ENCODE measurements around the gene TMEM121. TPM values are rescaled to one million over a fixed set of nuclear protein-coding genes. Genes with fewer than 3 reads are reported as not detected.
"Not testable (repeated sequence)": the region's sequence is repeated elsewhere in the genome, so short reads cannot be mapped to it uniquely, and the experiment has no call there.

The TMEM121 gene
- polyA plus RNA-seq, 3 donors, result 1.8 to 2.6 (median 1.8) TPM

DNA sequence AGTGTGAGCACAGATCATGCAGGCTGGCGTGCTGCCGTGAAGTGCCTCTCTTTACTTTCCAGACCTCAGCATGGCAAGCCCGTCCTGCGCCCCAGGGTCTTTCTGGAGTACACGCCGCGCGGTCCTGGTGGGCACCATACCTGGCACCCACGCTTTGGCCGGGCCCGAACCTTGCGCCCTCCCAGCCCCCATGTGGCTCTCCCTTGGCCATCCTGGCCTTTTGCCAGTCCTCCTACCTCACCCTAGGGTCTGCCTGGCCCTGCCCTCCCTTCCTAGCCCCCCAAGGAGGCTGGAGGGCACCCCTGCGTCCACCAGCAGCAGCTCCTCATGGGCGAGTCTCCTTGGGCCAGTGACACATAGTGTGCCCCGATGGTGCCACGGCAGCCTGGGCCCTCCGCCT lies 48.0 kb downstream of the TMEM121 start:
- not testable (repeated sequence) for H3K27ac ChIP-seq (ENCODE audit: low read depth, low read length)
- WGBS, 3 donors, result 80 to 100% methylated on average over 1 to 2 of the region's 17 CpGs; no CpG with 5 or more reads in 1 of the 3 donors

DNA sequence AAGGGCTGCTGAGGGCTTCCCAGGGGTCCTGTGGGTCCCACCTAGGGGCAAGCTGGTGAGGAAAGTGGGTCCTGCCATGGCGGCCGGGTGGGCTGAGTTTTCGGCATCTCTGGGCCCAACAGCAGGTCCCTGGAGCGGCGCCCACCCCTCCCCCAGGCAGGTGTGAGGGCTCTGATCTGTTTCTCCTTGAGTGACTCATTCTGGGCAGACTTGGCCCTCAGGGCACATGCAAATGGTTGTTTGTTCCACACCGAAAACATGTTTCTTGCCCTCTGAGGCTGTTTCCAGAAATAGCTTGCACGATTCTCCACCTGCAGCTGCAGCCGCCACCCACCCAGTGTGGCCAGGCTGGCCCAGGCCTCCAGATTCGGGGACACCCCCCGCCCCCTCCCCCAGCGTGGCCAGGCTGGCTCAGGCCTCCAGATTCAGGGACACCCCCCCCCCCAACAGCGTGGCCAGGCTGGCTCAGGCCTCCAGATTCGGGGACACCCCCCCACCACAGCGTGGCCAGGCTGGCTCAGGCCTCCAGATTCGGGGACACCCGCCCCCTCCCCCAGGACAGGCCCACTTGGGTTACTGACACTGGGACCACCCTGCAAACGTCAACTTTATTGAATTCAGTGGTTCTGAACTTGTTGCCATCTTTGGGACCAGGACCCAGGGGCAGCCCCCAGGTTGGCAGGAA lies 48.8 kb downstream of the TMEM121 start:
- H3K27ac ChIP-seq (ENCODE audit: low read depth, low read length), result not testable (repeated sequence)
- 76 to 87% (median 81%) methylated on average over 4 to 6 of the region's 17 CpGs for WGBS, 3 donors

DNA sequence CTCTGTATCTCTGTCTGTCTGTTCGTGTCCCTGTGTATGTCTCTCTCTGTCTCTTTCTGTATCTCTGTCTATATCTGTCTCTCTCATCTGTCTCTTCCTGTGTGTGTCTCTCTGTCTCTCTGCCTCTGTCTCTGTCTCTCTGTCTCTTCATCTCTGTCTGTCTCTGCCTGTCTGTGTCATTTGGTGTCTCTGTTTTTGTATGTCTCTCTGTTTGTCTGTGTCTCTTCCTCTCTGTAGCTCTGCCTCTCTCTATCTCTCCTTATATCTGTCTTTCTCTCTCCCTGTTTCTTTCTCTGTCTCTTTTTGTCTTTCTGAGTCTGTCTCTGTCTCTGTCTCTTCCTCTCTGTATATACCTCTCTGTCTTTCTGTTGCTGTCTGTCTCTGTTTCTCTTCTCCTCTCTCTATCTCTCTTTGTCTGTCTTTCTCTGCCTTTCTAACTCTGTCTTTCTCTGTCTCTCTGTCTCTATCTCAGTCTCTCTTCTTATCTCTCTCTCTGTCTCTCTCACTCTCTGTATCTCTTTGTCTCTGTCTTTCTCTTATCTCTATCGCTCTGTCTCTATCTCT lies 50.2 kb downstream of the TMEM121 start:
- no peak overlapping the region for H3K27ac ChIP-seq (ENCODE audit: low read depth, low read length)
- 80 to 90% (median 90%) methylated on average over 2 of the region's 2 CpGs for WGBS, 3 donors

DNA sequence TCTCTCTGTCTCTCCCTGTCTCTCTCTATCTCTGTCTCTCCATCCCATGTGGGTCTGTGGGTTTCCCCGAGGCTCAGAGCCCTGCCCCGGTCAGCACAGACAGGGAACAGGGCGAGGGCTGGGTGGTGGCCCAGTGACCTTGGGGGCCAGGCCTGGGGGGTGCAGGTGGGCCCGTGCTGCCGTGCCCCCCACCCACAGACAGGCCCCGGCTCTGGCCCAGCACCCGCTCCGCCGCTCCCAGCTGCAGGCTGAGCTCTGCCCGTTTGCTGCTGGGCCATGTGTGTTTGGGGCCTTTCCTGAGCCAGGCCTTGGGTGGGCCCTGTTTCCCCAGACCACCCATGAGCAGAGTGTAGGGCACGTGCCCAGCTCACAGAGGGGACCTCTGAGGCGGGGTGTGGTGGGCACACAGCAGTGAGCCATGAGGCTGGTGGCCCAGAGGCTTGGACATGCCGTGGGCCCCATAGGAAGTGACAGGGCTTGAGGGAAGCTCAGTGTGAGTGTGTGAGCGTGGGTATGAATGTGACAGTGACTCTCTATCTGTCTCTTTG lies 51.0 kb downstream of the TMEM121 start:
- H3K27ac ChIP-seq (ENCODE audit: low read depth, low read length), result no peak overlapping the region
- 81 to 85% (median 81%) methylated on average over 14 of the region's 14 CpGs for WGBS, 3 donors

DNA sequence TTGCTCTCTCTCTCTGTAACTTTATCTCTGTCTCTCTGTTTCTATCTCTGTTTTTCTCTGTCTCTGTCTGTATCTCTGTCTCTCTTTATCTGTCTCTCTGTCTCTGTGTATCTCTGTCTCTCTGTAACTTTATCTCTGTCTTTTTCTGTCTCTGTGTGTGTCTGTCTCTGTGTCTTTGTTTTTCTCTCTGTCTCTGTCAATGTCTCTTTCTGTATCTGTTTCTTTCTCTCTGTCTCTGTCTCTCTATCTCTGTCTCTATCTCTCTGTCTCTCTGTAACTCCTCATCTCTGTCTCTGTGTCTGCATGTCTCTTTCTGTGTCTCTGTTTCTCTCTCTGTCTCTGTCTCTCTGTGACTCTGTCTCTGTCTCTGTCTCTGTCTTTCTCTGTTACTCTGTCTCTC lies 51.7 kb downstream of the TMEM121 start:
- H3K27ac ChIP-seq (ENCODE audit: low read depth, low read length), result no peak overlapping the region

DNA sequence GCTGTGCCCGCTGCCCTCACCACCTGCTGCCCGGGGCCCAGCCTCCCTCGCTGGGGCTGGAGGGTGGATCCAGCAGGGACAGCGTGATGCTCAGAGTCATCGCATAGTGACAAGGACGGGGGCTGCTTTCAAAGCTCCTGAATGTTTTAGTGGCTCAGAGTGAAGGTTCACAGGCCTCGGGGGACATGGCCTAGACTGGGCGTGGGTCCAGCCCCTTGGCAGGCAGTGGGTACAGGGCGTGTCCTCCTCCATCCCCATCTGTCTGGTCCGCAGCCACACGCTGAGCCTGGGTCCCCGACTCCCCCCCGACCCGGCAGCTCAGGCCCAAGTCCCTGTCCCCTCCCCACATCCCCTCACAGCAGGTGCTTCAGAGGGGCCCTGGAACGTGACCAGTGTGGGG lies 52.8 kb downstream of the TMEM121 start:
- 100% methylated on average over 1 of the region's 15 CpGs; no CpG with 5 or more reads in 2 of the 3 donors for WGBS, 3 donors
- H3K27ac ChIP-seq (ENCODE audit: low read depth, low read length), result not testable (repeated sequence)

Other genes with a start within 250 kb of the TMEM121 start
- gene BRF1, start 225.6 kb upstream of the TMEM121 start, polyA plus RNA-seq, result 10 to 100 TPM; 16.8 to 20.4 (median 17.8) TPM
- gene PACS2, start 211.8 kb upstream of the TMEM121 start, polyA plus RNA-seq, result 10 to 100 TPM; 40.6 to 82.1 (median 56.0) TPM
- gene TEX22, start 128.0 kb upstream of the TMEM121 start, polyA plus RNA-seq, result under 1 TPM in 2 of 3 donors, not detected in 1; 0.13 to 0.18 TPM
- gene MTA1, start 106.8 kb upstream of the TMEM121 start, polyA plus RNA-seq, result 10 to 100 TPM; 44.7 to 61.1 (median 53.4) TPM
- 100 to 1,000 TPM in 2 of 3 donors, 10 to 100 TPM in 1; 47.0 to 294 (median 210) TPM for gene CRIP2, start 51.8 kb upstream of the TMEM121 start, polyA plus RNA-seq
- 100 to 1,000 TPM in 2 of 3 donors, 10 to 100 TPM in 1; 16.9 to 258 (median 122) TPM for gene CRIP1, start 39.7 kb upstream of the TMEM121 start, polyA plus RNA-seq
- gene TEDC1, start 35.3 kb upstream of the TMEM121 start, polyA plus RNA-seq, result 1 to 10 TPM; 4.6 to 8.1 (median 6.6) TPM